Stimulated activated CD4-positive, alpha-beta T cell treated with anti-CD3 and anti-CD28 coated beads, TNF-alpha, amount 100 ng/mL, for 1 hour (primary cell): ENCODE data around the gene ARHGEF39.
A peak's percentile ranks its signal among the peaks of the same experiment; 100 is the strongest.

ENCODE experiments used
- DNase-seq, 3 donors: peaks; one replicate each; pipeline ENCODE4 v3.0.0-alpha.2; 2020; ENCODE audit warnings: low read depth in 3 of 3, low spot score in 1 of 3

The ARHGEF39 gene

DNA sequence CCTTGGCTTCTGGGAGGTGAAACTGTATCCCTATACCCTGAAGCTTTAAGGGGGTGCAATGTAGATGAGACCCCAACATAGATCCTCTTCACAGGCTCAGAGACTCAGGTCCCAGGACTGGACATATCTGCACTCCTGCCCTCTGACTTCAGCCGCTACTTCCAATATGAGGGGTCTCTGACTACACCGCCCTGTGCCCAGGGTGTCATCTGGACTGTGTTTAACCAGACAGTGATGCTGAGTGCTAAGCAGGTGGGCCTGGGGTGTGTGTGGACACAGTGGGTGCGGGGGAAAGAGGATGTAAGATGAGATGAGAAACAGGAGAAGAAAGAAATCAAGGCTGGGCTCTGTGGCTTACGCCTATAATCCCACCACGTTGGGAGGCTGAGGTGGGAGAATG, 14.1 kb upstream of the ARHGEF39 start:
- DNase-seq = no peak

DNA sequence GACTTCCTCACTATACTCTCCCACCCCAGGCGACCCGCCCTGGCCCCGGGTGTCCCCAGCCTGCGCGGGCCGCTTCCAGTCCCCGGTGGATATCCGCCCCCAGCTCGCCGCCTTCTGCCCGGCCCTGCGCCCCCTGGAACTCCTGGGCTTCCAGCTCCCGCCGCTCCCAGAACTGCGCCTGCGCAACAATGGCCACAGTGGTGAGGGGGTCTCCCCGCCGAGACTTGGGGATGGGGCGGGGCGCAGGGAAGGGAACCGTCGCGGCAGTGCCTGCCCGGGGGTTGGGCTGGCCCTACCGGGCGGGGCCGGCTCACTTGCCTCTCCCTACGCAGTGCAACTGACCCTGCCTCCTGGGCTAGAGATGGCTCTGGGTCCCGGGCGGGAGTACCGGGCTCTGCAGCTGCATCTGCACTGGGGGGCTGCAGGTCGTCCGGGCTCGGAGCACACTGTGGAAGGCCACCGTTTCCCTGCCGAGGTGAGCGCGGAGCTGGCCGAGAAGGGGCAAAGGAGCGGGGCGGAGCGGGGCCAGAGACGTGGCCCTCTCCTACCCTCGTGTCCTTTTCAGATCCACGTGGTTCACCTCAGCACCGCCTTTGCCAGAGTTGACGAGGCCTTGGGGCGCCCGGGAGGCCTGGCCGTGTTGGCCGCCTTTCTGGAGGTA, 10.9 kb upstream of the ARHGEF39 start:
- DNase-seq = no peak

DNA sequence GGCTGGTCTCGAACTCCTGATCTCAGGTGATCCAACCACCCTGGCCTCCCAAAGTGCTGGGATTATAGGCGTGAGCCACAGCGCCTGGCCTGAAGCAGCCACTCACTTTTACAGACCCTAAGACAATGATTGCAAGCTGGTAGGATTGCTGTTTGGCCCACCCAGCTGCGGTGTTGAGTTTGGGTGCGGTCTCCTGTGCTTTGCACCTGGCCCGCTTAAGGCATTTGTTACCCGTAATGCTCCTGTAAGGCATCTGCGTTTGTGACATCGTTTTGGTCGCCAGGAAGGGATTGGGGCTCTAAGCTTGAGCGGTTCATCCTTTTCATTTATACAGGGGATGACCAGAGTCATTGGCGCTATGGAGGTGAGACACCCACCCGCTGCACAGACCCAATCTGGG, 10.2 kb upstream of the ARHGEF39 start:
- no peak for DNase-seq

DNA sequence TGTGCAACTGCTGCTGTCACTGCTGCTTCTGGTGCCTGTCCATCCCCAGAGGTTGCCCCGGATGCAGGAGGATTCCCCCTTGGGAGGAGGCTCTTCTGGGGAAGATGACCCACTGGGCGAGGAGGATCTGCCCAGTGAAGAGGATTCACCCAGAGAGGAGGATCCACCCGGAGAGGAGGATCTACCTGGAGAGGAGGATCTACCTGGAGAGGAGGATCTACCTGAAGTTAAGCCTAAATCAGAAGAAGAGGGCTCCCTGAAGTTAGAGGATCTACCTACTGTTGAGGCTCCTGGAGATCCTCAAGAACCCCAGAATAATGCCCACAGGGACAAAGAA, 9.0 kb upstream of the ARHGEF39 start:
- no peak for DNase-seq

DNA sequence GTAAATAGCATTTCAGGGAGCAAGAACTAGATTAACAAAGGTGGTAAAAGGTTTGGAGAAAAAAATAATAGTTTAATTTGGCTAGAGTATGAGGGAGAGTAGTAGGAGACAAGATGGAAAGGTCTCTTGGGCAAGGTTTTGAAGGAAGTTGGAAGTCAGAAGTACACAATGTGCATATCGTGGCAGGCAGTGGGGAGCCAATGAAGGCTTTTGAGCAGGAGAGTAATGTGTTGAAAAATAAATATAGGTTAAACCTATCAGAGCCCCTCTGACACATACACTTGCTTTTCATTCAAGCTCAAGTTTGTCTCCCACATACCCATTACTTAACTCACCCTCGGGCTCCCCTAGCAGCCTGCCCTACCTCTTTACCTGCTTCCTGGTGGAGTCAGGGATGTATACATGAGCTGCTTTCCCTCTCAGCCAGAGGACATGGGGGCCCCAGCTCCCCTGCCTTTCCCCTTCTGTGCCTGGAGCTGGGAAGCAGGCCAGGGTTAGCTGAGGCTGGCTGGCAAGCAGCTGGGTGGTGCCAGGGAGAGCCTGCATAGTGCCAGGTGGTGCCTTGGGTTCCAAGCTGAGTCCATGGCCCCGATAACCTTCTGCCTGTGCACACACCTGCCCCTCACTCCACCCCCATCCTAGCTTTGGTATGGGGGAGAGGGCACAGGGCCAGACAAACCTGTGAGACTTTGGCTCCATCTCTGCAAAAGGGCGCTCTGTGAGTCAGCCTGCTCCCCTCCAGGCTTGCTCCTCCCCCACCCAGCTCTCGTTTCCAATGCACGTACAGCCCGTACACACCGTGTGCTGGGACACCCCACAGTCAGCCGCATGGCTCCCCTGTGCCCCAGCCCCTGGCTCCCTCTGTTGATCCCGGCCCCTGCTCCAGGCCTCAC, 8.4 kb upstream of the ARHGEF39 start, which contains the start of gene CA9:
CA9 (plus strand) TSS at position 797 of the 893 bp plus-strand sequence; CDS start at position 829, 32 bp downstream.
- DNase-seq = no peak

DNA sequence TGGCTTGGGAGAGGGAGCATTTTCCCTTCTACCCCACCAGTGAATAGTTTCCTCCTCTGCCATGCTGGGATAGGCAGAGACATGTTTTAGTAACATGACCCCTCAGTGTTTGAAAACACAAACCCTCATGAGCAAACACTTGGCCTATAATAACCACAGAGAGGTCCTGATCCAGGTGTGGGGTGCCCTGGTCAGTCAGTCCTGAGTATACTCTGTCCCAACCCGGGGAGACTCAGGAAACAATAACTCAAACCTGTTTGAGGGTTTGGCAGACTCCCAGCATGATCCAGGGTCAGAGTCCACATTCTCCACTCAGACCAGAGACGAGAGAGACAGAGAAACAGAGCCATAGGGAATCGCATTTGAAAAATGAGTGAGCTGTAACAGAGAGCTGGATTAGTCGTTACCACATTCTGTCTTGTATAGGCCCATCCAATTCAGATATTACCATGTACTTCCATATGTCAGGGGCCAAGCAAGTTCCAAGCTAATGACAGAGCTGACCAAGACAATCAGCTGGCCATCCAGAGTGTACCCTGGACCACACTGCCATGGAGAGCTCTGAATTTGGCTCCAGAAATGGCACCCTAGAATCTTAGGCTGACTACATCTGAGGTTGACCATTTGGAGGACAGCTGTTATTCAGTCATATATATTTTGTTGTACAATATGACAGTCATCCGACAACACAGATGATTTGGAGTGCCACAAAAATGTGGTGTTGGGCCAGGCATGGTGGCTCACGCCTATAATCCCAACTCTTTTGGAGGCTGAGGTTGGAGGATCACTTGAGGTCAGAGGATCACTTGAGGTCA, 4.5 kb upstream of the ARHGEF39 start:
- DNase-seq = no peak

DNA sequence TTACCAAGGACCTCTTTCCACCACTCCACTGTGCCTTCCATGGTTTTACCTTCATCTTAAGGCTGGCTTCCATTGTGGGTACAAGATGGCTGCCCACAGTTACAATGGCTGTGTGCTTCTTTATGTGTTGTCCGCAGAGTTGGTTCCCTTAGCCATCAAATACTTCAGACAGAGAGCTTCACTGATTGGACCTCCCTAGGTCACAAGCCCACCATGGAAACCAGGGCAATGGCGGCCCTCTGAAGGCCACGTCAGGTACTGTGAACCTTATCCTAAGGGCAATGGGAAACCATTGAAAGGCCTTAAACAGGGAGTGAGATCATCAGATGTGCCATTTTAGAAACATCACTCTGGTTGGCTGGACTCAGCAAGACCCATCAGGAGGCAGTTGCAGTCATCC, 2.9 kb upstream of the ARHGEF39 start:
- DNase-seq = no peak

DNA sequence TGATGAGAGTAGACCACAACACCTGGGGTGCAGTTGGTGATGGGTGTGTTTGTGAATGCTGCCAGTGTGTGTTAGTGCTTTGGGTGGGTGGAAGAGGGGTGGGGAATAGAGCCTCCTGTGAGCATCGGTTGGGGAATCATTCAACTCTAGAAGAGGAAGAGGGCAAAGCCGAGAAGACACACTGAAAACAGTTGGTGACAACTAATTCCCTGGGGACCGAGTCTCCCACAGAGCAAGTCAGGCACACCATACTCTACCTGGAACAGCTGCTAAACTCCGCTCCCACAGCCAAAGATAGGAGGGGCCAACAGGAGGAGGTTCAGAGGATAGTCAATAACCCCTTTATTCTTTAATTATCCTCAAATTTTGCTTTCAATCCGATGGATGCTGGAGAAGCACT, 1.6 kb upstream of the ARHGEF39 start:
- no peak for DNase-seq

DNA sequence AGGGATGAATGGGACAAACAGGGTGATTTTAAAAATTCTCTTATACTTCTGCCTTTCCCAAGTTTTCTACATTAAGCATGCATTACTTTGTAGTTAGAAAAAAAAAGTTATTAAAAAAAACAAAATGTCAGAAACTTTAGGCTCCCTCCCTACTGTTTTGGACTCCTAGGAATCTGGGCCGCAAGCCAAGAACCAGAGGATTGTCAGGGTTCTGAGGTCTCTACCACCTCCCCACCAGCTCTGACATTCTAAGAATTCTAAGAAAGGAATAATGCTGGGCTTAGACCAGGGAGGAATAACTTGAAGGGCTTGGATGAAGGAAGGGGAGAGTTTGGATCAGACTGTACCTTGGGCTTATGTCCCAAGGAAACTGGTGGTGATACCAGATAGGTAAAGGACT, 1.1 kb upstream of the ARHGEF39 start:
- no peak for DNase-seq

DNA sequence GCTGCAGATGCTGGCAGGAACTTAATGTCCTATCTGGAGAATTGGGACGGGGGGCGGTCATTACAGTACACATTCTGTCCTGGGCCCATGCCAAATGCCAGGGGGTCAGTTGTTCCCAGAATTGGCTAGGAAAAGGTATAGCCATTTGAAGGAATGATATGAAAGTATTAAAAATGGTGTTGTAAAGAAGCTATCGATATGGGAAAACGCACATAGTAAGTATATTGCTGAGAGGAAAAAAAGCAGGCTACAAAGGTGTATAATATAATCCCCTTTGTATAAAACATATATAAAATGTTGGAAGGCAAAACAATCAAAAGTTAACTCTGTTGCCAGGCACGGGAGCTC, 450 bp upstream of the ARHGEF39 start:
- no peak for DNase-seq

DNA sequence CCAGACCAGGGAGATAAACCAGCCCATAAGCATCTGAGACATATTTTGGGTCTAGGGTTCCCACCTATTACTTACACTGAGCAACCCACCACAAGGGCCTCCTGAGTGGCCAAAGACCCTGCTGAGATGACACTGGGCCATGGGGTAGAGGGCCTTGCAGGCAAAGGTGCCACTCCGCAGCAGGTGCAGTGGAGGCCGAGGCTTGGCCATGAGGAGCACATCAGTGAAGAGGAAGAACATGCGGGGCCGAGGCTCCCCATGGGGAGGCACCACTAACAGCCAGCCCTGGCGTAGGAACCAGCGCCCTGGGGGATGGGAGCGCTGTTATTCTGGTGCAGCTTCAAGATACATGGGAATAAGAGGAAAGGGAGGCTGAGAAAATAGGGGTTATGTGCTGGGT, 2.6 kb downstream of the ARHGEF39 start:
- no peak for DNase-seq

DNA sequence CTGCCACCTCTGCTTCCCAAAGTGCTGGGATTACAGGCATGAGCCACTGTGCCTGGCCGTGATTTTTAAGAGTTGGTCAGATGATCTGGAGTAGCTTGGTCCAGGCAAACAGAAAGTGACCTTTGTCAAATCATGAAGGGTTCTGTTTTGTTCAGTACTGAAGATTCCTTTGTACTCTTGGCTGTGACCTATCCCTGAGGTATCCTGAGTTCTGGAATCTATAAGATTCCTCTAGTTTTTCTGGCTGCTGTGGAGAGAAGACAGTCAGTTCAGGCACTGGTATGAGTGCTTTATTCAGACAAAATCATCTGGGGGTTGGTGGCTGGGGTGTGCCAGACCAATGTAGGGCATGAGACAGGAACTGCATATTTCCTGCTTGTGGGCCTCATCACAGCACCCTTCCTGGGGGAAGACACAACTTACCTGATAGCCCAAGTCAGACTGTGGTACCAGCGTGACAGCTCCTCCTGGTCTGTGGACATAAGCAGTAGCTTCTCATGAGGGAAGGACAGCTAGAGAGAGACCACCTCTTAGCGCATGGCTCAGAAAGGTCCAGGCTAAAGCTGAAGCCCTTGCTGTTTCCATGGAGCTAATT, 3.1 kb downstream of the ARHGEF39 start:
- no peak for DNase-seq

DNA sequence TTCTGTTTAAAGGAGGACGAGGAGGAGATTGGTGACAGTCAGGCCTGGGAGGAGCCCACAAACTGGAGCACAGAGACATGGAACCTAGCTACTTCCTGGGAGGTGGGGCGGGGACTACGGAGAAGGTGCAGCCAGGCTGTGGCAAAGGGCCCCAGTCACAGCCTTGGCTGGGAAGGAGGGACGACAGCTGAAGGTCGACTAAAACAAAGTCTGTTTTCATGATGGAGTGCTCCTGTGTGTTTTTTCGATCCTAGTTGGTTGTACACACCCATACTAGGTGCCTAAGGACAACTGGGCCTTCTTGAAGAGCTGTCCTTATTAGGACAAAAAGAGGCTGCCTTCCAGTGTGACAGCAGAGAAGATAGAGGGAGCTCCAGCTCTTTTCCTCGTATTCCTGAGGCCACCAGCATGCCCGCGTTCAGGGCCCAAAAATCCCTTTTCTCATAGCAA, 4.0 kb downstream of the ARHGEF39 start:
- no peak for DNase-seq

DNA sequence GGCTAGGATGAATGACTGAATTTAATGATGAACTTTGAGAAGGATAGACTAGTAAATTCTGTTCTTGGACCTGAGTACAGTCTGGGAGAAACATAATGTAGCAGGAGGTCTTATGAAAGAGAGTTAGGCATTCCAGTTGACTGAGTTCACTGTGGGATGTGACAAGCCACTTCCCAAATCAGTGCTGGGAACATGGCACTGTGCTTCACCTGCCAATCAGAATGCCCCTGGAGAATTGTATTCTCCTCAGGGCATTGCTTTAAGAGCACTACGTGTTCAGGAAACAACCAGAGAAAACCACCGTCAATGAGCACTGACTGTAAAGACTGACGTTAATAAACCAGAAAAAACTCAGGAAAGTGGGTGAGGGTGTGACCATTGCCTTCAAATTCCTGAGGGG, 5.7 kb downstream of the ARHGEF39 start:
- no peak for DNase-seq

DNA sequence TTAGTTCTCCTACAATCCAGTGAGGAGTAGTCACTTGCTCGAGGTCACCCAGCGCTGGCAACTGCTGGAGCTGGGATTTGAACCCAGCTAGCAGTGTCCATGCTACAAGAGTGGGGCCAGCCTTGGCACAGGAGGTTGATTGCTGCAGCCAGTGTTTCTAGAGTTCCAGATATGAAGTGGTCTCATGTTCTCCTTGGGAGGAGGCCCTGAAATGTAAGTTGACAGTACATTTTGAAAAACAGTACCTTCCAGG, 6.1 kb downstream of the ARHGEF39 start:
- no peak for DNase-seq

DNA sequence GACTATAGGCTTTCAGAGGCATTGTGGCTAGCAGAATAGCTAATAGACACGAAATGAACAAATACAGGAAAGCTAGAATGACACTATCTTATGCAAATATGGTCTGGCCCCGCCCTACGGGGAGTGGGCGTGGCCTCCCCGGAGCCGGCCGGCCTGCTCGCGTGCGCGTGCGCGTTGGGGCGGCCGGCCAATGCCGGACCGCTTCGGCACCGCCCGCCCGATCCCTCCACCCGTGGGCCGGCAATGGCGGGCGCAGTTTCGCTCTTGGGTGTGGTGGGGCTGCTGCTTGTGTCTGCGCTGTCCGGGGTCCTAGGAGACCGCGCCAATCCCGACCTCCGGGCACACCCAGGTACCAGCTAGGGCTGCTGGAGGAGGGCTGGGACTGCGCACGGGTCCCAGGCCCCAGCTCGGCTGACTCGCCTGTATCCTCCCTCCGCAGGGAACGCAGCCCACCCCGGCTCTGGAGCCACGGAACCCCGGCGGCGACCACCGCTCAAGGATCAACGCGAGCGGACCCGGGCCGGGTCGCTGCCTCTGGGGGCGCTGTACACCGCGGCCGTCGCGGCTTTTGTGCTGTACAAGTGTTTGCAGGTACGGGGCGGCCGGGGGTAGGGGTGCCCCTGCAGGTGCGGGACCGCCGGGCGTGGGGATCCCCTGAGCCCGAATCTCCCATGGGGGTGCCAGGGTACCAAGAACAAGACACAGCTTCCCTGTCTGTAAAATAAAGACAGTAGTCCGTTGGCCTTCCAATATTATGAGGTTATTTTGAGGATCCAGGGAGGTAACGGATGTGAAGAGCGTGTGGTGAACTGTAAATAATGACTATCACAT, 6.6 kb downstream of the ARHGEF39 start, which contains the start of gene CCDC107:
CCDC107 (plus strand) TSS at position 156 of the 831 bp plus-strand sequence; CDS start at position 244, 88 bp downstream.
- peak; percentile 56 to 76 (median 68) for DNase-seq

DNA sequence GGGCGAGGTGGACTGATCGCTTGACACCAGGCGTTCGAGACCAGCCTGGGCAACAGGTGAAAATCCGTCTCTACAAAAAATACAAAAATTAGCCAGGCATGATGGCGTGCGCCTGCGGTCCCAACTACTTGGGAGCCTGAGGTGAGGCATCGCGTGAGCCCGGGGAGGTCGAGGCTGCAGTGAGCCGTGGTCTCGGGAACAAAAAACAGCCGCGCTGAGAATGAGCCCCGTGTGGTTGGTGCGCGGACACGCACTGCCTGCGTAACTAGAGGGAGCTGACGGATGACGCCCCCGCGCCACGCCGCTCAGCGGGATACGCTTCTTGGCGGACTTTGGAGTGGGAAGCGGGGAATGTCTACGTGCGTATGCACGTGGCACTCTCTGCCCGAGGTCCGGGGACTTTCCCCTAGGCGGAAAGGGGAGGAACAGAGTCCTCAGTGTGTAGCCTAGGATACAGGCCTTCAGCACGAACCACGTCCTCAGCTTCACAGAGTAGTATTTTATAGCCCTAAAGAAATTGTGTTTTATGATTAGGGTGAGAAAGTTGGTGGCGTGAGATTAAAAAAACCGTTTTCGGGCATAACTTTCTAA, 7.4 kb downstream of the ARHGEF39 start, which contains the start of gene RMRP:
RMRP (minus strand) TSS at position 474 of the 591 bp plus-strand sequence.
- DNase-seq = peak; percentile 75 to 85 (median 84)

DNA sequence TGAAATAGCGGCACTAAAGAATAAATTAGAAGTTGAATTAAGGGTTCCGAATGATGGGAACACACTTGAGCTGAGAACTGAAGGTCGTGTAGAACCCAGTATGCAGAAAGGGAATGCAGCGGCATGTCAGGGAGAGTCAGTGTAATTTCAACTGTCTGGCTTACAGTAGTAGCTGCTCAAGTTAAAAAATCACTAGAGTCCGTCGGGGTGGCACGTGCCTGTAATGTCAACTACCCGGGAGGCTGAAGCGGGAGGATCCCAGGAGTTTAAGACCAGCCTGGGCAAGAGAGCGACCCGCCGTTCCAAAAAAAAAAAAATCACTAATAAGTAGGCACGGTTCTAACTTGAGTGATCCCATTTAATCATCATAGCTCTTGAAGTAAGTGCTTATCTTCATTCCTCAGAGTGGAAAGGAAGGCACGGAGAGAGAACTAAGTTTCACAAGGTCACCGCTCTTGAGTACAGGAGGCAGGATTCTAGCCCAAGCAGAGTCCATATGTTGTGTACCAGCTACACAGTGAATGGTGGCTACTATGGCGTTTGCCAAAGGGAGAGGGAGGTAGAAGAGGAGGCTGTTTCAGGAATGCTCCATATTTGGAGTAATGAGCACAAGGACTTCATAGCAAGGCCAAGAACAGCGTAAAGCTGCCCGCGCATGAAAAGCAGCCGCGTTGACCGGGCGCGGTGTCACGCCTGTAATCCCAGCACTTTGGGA, 8.0 kb downstream of the ARHGEF39 start:
- DNase-seq = no peak

DNA sequence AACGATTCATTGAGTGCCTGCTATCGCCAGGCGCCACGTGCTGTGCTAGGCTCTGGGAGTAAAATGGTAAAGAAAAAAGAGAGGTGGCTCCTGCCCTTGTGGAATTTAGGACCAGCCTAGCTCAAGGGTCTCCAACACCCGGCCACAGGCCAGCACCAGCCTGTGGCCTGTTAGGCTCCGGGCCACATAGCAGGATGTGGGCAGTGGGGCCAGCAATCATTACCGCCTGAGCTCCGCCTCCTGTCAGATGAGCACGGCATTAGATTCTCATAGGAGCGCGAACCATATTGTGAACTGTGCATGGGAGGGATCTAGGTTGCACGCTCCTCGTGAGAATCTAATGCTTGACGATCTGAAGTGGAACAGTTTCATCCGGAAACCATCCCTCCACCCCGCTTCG, 8.6 kb downstream of the ARHGEF39 start:
- DNase-seq = no peak

DNA sequence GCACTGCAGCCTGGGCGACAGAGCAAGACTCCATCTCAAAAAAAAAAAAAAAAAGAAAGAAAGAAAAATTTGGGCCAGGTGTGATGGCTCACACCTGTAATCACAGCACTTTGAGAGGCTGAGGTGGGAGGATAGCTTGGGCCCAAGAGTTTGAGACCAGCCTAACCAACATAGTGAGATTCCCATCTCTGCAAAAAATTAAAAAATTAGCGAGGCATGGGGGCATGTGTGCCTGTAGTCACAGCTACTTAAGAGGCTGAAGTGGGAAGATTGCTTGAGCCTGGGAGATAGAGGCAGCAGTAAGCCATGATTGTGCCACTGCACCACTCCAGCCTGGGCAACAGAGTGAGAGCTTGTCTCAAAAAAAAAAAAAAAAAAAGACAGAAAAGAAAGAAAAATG, 11.4 kb downstream of the ARHGEF39 start:
- DNase-seq = no peak
